ENCODE data around the gene SPTB.

SPTB gene

GRCh38 chr14:64878837-64879634, 671 bp downstream of the SPTB start:
- Histone ChIP-seq H3K9ac (ENCODE audit: low read depth, low read length) (no peak overlapping the region), H2AFZ (ENCODE audit: low read depth, low read length) (no peak overlapping the region), H3K4me2 (ENCODE audit: insufficient read depth, low read length) (0 out of 2 replicates have a peak overlapping the region, but pooled peaks have one; percentile 92), H3K27me3 (ENCODE audit: insufficient read depth, low read length, poor library complexity) (peaks cover 83% of the 10 kb centered on the region), H4K20me1 (ENCODE audit: insufficient read depth, low read length) (no peaks in the 10 kb centered on the region), H3K4me1 (ENCODE audit: insufficient read depth, low read length) (peaks cover 16% of the 10 kb centered on the region), H3K4me3 (ENCODE audit: low read depth in 1 of 2, low read length in 2 of 2) (no peak overlapping the region), H3K79me2 (ENCODE audit: insufficient read depth, low read length) (no peaks in the 10 kb centered on the region), H3K36me3 (ENCODE audit: insufficient read depth, low read length) (no peaks in the 10 kb centered on the region), H3K27ac (ENCODE audit: low read length) (no peak overlapping the region), H3K9me3 (ENCODE audit: insufficient read depth, low read length, severe bottlenecking) (no peaks in the 10 kb centered on the region)
- ATAC-seq (ENCODE audit: insufficient read depth, low read depth) = no peak
- TF ChIP-seq, protein P1, sequence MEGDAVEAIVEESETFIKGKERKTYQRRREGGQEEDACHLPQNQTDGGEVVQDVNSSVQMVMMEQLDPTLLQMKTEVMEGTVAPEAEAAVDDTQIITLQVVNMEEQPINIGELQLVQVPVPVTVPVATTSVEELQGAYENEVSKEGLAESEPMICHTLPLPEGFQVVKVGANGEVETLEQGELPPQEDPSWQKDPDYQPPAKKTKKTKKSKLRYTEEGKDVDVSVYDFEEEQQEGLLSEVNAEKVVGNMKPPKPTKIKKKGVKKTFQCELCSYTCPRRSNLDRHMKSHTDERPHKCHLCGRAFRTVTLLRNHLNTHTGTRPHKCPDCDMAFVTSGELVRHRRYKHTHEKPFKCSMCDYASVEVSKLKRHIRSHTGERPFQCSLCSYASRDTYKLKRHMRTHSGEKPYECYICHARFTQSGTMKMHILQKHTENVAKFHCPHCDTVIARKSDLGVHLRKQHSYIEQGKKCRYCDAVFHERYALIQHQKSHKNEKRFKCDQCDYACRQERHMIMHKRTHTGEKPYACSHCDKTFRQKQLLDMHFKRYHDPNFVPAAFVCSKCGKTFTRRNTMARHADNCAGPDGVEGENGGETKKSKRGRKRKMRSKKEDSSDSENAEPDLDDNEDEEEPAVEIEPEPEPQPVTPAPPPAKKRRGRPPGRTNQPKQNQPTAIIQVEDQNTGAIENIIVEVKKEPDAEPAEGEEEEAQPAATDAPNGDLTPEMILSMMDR (IDR thresholded peaks at IDR 0.05; ENCODE audit: borderline replicate concordance, extremely low read depth, low read length, poor library complexity, severe bottlenecking) = no peak
- TF ChIP-seq EZH2 (IDR thresholded peaks at IDR 0.05; ENCODE audit: borderline replicate concordance, low read depth, low read length, severe bottlenecking) = no peak
- DNase-seq = no peak

DNA sequence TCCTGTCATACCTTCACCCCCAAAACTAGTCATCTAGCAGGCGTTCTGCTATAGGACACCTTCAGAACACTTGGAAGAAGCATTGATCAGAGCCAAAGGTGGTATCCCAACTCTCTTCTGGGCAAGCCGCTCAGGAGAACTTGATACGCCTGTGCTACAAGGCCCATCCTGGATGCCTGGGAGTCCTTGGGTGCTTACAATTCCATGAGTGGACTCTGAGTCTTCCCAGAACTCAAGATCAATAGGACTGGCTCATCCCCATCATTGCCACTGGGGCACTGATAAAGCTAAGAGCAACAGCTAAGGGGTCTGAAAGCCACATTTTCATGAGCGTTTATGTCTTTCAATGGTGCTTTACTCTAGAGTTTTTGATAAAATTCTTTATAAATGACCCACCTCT, 1.9 kb downstream of the SPTB start:
- no peaks in the 10 kb centered on the region for H3K36me3 ChIP-seq (ENCODE audit: insufficient read depth, low read length)
- H3K4me1 ChIP-seq (ENCODE audit: insufficient read depth, low read length) = peaks cover 16% of the 10 kb centered on the region
- H3K79me2 ChIP-seq (ENCODE audit: insufficient read depth, low read length) = no peaks in the 10 kb centered on the region
- DNase-seq (no peak), ATAC-seq (ENCODE audit: insufficient read depth, low read depth) (no peak)
- H3K27me3 ChIP-seq (ENCODE audit: insufficient read depth, low read length, poor library complexity) = peaks cover 78% of the 10 kb centered on the region
- H3K27ac ChIP-seq (ENCODE audit: low read length) = no peak overlapping the region
- no peak overlapping the region for H3K4me2 ChIP-seq (ENCODE audit: insufficient read depth, low read length)
- H3K9ac ChIP-seq (ENCODE audit: low read depth, low read length) = no peak overlapping the region
- no peak overlapping the region for H2AFZ ChIP-seq (ENCODE audit: low read depth, low read length)
- TF ChIP-seq EZH2 (IDR thresholded peaks at IDR 0.05; ENCODE audit: borderline replicate concordance, low read depth, low read length, severe bottlenecking) = no peak
- TF ChIP-seq, protein P1 (IDR thresholded peaks at IDR 0.05; ENCODE audit: borderline replicate concordance, extremely low read depth, low read length, poor library complexity, severe bottlenecking) = no peak
- H4K20me1 ChIP-seq (ENCODE audit: insufficient read depth, low read length) = no peaks in the 10 kb centered on the region
- no peaks in the 10 kb centered on the region for H3K9me3 ChIP-seq (ENCODE audit: insufficient read depth, low read length, severe bottlenecking)
- no peak overlapping the region for H3K4me3 ChIP-seq (ENCODE audit: low read depth in 1 of 2, low read length in 2 of 2)

- TF ChIP-seq, protein P1 (IDR thresholded peaks at IDR 0.05; ENCODE audit: borderline replicate concordance, extremely low read depth, low read length, poor library complexity, severe bottlenecking) = no peak
- peak; percentile 42 for TF ChIP-seq EZH2 (IDR thresholded peaks at IDR 0.05; ENCODE audit: borderline replicate concordance, low read depth, low read length, severe bottlenecking)
- H3K36me3 ChIP-seq (ENCODE audit: insufficient read depth, low read length) = no peaks in the 10 kb centered on the region
- H3K27me3 ChIP-seq (ENCODE audit: insufficient read depth, low read length, poor library complexity) = peaks cover 72% of the 10 kb centered on the region
- H4K20me1 ChIP-seq (ENCODE audit: insufficient read depth, low read length) = no peaks in the 10 kb centered on the region
- ATAC-seq (ENCODE audit: insufficient read depth, low read depth) (no peak), DNase-seq (no peak)
- no peaks in the 10 kb centered on the region for H3K79me2 ChIP-seq (ENCODE audit: insufficient read depth, low read length)
- no peaks in the 10 kb centered on the region for H3K9me3 ChIP-seq (ENCODE audit: insufficient read depth, low read length, severe bottlenecking)
- H3K4me1 ChIP-seq (ENCODE audit: insufficient read depth, low read length) = peaks cover 8% of the 10 kb centered on the region; the same call in 1 of the 2 replicates
- no peak overlapping the region for H3K4me2 ChIP-seq (ENCODE audit: insufficient read depth, low read length)
- no peak overlapping the region for H3K4me3 ChIP-seq (ENCODE audit: low read depth in 1 of 2, low read length in 2 of 2)
- H2AFZ ChIP-seq (ENCODE audit: low read depth, low read length) = no peak overlapping the region
- H3K27ac ChIP-seq (ENCODE audit: low read length) = no peak overlapping the region
- no peak overlapping the region for H3K9ac ChIP-seq (ENCODE audit: low read depth, low read length)
Measured at GRCh38 chr14:64875350-64875749, 4.4 kb downstream of the SPTB start.

All from DND-41 (cell line).